Chondrocyte (in vitro differentiated cells): Measurements from ENCODE around the gene TBCCD1. TPM values are rescaled to one million over a fixed set of nuclear protein-coding genes. Genes with fewer than 3 reads are reported as not detected.

Experiments used
- DNase-seq: peaks from one replicate; pipeline ENCODE4 v3.0.0; 2021; ENCODE audit warnings: mixed read lengths, low spot score
- H3K27ac Mint-ChIP-seq: one replicate; pipeline ENCODE4 v1.8.0; 2021; ENCODE audit warnings: mild to moderate bottlenecking, moderate library complexity, mixed read lengths; ENCODE audit not compliant: unreplicated experiment
- H3K27me3 Mint-ChIP-seq: 2 replicates; pipeline ENCODE4 v1.8.0; 2021; ENCODE audit warnings: low read depth, mixed read lengths
- H3K36me3 Mint-ChIP-seq: 2 replicates; pipeline ENCODE4 v1.8.0; 2021; ENCODE audit warnings: low read depth, mixed read lengths
- H3K4me1 Mint-ChIP-seq: 2 replicates; pipeline ENCODE4 v1.8.0; 2021; ENCODE audit warnings: low read depth, mild to moderate bottlenecking, mixed read lengths
- H3K4me3 Mint-ChIP-seq: one replicate; pipeline ENCODE4 v1.8.0; 2021; ENCODE audit warnings: mild to moderate bottlenecking, moderate library complexity, mixed read lengths; ENCODE audit not compliant: unreplicated experiment
- H3K9me3 Mint-ChIP-seq: 2 replicates; pipeline ENCODE4 v1.8.0; 2021; ENCODE audit warnings: low read depth, mixed read lengths
- total RNA-seq: library from RNA; stranded (reverse); gene quantifications from 3 replicates; pipeline ENCODE4 v1.2.1, GENCODE V29; 2021
- TF ChIP-seq, protein P1 (sequence below): fragments of 200-600 bp; sonication (generic); IDR thresholded peaks from 2 replicates; pipeline ENCODE4 v1.5.0; 2021; ENCODE audit warnings: antibody characterized with exemption, mild to moderate bottlenecking, moderate library complexity

Gene TBCCD1
- total RNA-seq, 1 donor from 2014 or later = 13.8 TPM

GRCh38 chr3:186526256-186526606, 40.9 kb downstream of the TBCCD1 start:
- TF ChIP-seq, protein P1, sequence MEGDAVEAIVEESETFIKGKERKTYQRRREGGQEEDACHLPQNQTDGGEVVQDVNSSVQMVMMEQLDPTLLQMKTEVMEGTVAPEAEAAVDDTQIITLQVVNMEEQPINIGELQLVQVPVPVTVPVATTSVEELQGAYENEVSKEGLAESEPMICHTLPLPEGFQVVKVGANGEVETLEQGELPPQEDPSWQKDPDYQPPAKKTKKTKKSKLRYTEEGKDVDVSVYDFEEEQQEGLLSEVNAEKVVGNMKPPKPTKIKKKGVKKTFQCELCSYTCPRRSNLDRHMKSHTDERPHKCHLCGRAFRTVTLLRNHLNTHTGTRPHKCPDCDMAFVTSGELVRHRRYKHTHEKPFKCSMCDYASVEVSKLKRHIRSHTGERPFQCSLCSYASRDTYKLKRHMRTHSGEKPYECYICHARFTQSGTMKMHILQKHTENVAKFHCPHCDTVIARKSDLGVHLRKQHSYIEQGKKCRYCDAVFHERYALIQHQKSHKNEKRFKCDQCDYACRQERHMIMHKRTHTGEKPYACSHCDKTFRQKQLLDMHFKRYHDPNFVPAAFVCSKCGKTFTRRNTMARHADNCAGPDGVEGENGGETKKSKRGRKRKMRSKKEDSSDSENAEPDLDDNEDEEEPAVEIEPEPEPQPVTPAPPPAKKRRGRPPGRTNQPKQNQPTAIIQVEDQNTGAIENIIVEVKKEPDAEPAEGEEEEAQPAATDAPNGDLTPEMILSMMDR = no peak
- Mint-ChIP-seq H3K4me1 (peaks cover 3% of the 10 kb centered on the region), H3K27me3 (peaks cover 19% of the 10 kb centered on the region), H3K36me3 (peaks cover 3% of the 10 kb centered on the region), H3K9me3 (no peaks in the 10 kb centered on the region), H3K4me3 (no peak overlapping the region), H3K27ac (no peak overlapping the region)
- DNase-seq = no peak

GRCh38 chr3:186525369-186526255, 41.5 kb downstream of the TBCCD1 start:
- Mint-ChIP-seq H3K27me3 (peaks cover 25% of the 10 kb centered on the region), H3K4me1 (peaks cover 3% of the 10 kb centered on the region), H3K27ac (no peak overlapping the region), H3K36me3 (peaks cover 3% of the 10 kb centered on the region), H3K9me3 (no peaks in the 10 kb centered on the region), H3K4me3 (no peak overlapping the region)
- TF ChIP-seq, protein P1 = no peak
- no peak for DNase-seq

DNA sequence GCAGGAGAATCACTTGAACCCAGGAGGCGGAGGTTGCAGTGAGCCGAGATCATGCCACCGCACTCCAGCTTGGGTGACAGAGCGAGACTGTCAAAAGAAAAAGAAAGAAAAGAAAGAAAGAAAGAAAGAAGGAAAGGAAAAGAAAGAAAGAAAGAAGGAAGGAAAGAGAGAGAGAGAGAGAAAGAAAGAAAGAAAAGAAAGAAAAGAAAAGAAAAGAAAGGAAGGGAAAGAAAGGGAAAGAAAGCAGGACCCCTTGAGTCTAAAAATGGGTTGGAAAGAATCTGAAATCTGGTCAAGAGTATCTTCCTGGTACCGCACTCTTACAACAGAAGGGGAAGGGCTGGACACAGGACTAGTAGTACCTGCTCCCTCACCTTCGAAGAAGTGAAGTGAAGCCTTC, 42.5 kb downstream of the TBCCD1 start:
- DNase-seq = no peak
- H3K4me1 Mint-ChIP-seq = no peaks in the 10 kb centered on the region
- H3K9me3 Mint-ChIP-seq = no peaks in the 10 kb centered on the region
- peaks cover 30% of the 10 kb centered on the region for H3K27me3 Mint-ChIP-seq
- H3K27ac Mint-ChIP-seq = no peak overlapping the region
- H3K4me3 Mint-ChIP-seq = no peak overlapping the region
- TF ChIP-seq, protein P1 = no peak
- peaks cover 3% of the 10 kb centered on the region for H3K36me3 Mint-ChIP-seq

DNA sequence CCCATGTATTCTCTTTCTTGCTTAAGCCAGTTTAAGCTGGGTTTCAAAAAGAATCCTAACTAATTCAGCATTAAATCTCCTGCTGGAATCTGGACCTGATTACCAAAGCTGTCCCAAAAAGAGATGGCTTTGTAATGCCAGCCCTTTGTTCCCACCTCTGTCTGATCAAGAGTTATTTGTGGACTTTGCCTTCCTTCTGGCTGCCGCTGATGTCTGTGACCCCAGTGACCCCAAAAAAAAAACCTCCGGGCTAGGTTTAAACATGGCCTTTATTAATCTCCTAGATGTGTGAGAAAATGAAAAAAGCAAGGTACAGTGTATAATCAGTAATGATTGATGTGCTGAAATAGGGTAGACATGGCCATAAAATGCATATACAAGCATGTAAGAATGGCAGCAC, 43.7 kb downstream of the TBCCD1 start:
- no peak for DNase-seq
- H3K27me3 Mint-ChIP-seq = peaks cover 34% of the 10 kb centered on the region
- TF ChIP-seq, protein P1 = no peak

GRCh38 chr3:186523022-186523421, 44.1 kb downstream of the TBCCD1 start:
- H3K36me3 Mint-ChIP-seq = no peaks in the 10 kb centered on the region
- no peaks in the 10 kb centered on the region for H3K4me1 Mint-ChIP-seq
- TF ChIP-seq, protein P1 = no peak
- no peaks in the 10 kb centered on the region for H3K9me3 Mint-ChIP-seq
- no peak overlapping the region for H3K27ac Mint-ChIP-seq
- DNase-seq = no peak
- no peak overlapping the region for H3K4me3 Mint-ChIP-seq
- H3K27me3 Mint-ChIP-seq = peaks cover 34% of the 10 kb centered on the region

More for the DNA sequence above, 43.7 kb downstream of the TBCCD1 start:
- Mint-ChIP-seq H3K36me3 (no peaks in the 10 kb centered on the region), H3K4me3 (no peak overlapping the region), H3K9me3 (no peaks in the 10 kb centered on the region), H3K27ac (no peak overlapping the region), H3K4me1 (no peaks in the 10 kb centered on the region)
